HepG2 (cell line): ENCODE data around the gene DYNC2H1. TPM values are rescaled to one million over a fixed set of nuclear protein-coding genes. Genes with fewer than 3 reads are reported as not detected.
A peak's percentile ranks its signal among the peaks of the same experiment; 100 is the strongest.

Experiments used
- ATF5 ChIP-seq: sonication (generic); formaldehyde crosslinking; IDR thresholded peaks from 2 replicates; pipeline ENCODE4 v1.4.0; 2020; ENCODE audit warnings: mild to moderate bottlenecking, low read depth, missing genetic modification reagents
- CTCF ChIP-seq: sonication (generic); formaldehyde crosslinking; IDR thresholded peaks from 2 replicates; pipeline ENCODE4 v1.5.0; 2020; ENCODE audit warnings: mild to moderate bottlenecking, missing genetic modification reagents, moderate library complexity
- HDAC1 ChIP-seq: sonication (generic); formaldehyde crosslinking; IDR thresholded peaks from 2 replicates; pipeline ENCODE4 v1.5.1; 2020; ENCODE audit warnings: mild to moderate bottlenecking, missing genetic modification reagents
- KDM6A ChIP-seq: IDR thresholded peaks from 2 replicates; pipeline ENCODE4 v1.6.1; 2016; ENCODE audit warnings: low read depth
- MAZ ChIP-seq, 2 experiments: sonication (generic) in 1 of 2; formaldehyde crosslinking in 1 of 2; IDR thresholded peaks; 2 replicates each; pipeline versions ENCODE4 v1.5.0 to v1.6.1; 2012 to 2020; ENCODE audit warnings: low read depth in 2 of 2, mild to moderate bottlenecking in 2 of 2, borderline replicate concordance in 1 of 2, improper control_type of control experiment in 1 of 2, low read length in 1 of 2, missing genetic modification reagents in 1 of 2, moderate library complexity in 1 of 2
- RAD51 ChIP-seq: fragments of 450-650 bp; IDR thresholded peaks from 2 replicates; pipeline ENCODE4 v1.6.1; 2016; ENCODE audit warnings: borderline replicate concordance
- SPEN ChIP-seq: sonication (generic); formaldehyde crosslinking; IDR thresholded peaks from 2 replicates; pipeline ENCODE4 v1.5.1; 2020; ENCODE audit warnings: low read depth, mild to moderate bottlenecking, missing genetic modification reagents
- U2AF1 ChIP-seq: fragments of 200-400 bp; formaldehyde crosslinking; optimal IDR thresholded peaks from 2 replicates; pipeline ENCODE3; 2017; ENCODE audit warnings: mild to moderate bottlenecking, low read depth, low read length
- USF2 ChIP-seq, 2 experiments: sonication (generic) in 1 of 2; formaldehyde crosslinking in 1 of 2; IDR thresholded peaks; 2 replicates each; pipeline versions ENCODE4 v1.5.1 to v1.6.1; 2011 to 2020; ENCODE audit warnings: borderline replicate concordance in 1 of 2, low read depth in 1 of 2, low read length in 1 of 2, mild to moderate bottlenecking in 1 of 2, missing genetic modification reagents in 1 of 2, moderate library complexity in 1 of 2
- ZMAT3 ChIP-seq: sonication (generic); formaldehyde crosslinking; conservative IDR thresholded peaks from 2 replicates; pipeline ENCODE4 v1.7.0; 2021; ENCODE audit warnings: missing genetic modification reagents
- ZNF20 ChIP-seq: sonication (generic); formaldehyde crosslinking; IDR thresholded peaks from 2 replicates; pipeline ENCODE4 v1.4.0; 2020; ENCODE audit warnings: mild to moderate bottlenecking, moderate library complexity, missing genetic modification reagents
- ZNF296 ChIP-seq: sonication (generic); formaldehyde crosslinking; conservative IDR thresholded peaks from 2 replicates; pipeline ENCODE4 v1.5.0; 2020; ENCODE audit warnings: mild to moderate bottlenecking, missing genetic modification reagents
- ZNF597 ChIP-seq: sonication (generic); formaldehyde crosslinking; IDR thresholded peaks from 2 replicates; pipeline ENCODE4 v1.5.0; 2020; ENCODE audit warnings: missing genetic modification reagents
- ZXDC ChIP-seq: sonication (generic); formaldehyde crosslinking; IDR thresholded peaks from 2 replicates; pipeline ENCODE4 v1.5.0; 2020; ENCODE audit warnings: mild to moderate bottlenecking, missing genetic modification reagents
- polyA plus RNA-seq, 8 experiments: library from polyadenylated mRNA; depleted of rRNA in 3 of 8; stranded (reverse) in 7 of 8; unstranded in 1 of 8; fragments of >200 nt; fragmentation: Illumina TruSeq in 4 of 8; extraction: Trizol in 4 of 8; gene quantifications; 2 replicates each; pipeline versions ENCODE4 v1.2.1 to v1.2.3, GENCODE V29; 2011 to 2016; ENCODE audit warnings: low read depth in 4 of 8, missing spikeins in 1 of 8, mixed read lengths in 1 of 8; ENCODE audit not compliant: insufficient read depth in 1 of 8
- total RNA-seq, 5 experiments: library from RNA; depleted of rRNA; stranded (reverse); fragments of >200 nt; fragmentation: Illumina TruSeq; extraction: Trizol; gene quantifications; 2 replicates each; pipeline ENCODE4 v1.2.3, GENCODE V29; 2016; ENCODE audit warnings: low read depth in 1 of 5
- TF ChIP-seq, protein P1 (sequence below): sonication (generic); formaldehyde crosslinking; conservative IDR thresholded peaks from 2 replicates; pipeline ENCODE4 v1.8.1; 2023; ENCODE audit warnings: missing genetic modification reagents

Gene DYNC2H1
- total and polyA plus RNA-seq, 2 of the 13 experiments (the other 11 are each of a cell fraction or from before 2014, with no cell fraction given): 0.49 to 0.66 TPM

DNA sequence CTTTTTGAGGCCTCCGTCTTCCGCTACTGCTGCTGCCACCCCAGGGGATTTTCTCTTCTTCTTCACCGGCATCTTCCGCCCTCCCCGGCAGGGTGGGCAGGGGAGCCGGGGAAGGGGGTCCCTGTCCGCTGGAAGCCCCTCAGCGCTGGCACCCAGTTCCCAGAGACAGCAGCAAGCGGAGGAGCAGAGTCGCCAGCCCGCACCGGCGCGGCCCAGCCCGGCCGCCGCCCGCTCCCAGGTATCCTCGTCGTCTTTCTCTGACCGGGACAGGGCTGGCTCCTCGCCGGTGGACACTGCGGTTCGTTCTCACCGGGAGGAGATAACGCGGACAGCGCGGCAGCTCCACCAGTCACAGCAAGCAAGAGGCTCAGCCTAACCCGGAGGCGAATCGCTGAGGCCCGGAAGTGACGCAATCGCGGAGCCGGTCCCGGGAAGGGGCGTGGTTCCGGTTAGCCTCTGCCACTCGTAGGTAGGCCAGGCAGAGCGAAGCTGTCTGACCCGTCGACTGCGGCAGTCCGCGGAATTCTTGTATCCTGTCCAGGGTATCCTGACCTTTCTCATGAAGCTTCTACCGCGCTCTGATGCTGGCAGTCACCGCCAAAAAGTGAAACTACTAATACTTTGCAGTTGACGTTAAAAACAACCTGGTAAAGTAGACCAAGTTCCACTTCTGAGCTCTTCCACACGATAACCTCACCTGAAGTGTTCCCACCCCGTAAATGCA is 17.3 kb upstream of the DYNC2H1 start, which contains the start of gene DCUN1D5 (continued):
- TF ChIP-seq ZXDC (CRISPR knock-in tag): peak; percentile 40; the same call in 1 of the 2 replicates
- no peak for TF ChIP-seq U2AF1
- peak; percentile 73; the same call in 1 of the 2 replicates for TF ChIP-seq ZMAT3
- TF ChIP-seq ZNF296: no peak
- TF ChIP-seq ZNF597 (CRISPR knock-in tag): no peak
- no peak for TF ChIP-seq MAZ (IDR thresholded peaks at IDR 0.05; ENCODE audit: borderline replicate concordance, low read depth, low read length)
- TF ChIP-seq MAZ (CRISPR knock-in tag; IDR thresholded peaks at IDR 0.05; ENCODE audit: low read depth): peak; percentile 76
- TF ChIP-seq HDAC1 (CRISPR knock-in tag): peak; percentile 71; the same call in 1 of the 2 replicates
- peak; percentile 93 for TF ChIP-seq SPEN (CRISPR knock-in tag)
- TF ChIP-seq ATF5 (CRISPR knock-in tag): peak; percentile 56; the same call in 1 of the 2 replicates
- no peak for TF ChIP-seq RAD51
- TF ChIP-seq USF2 (IDR thresholded peaks at IDR 0.05; ENCODE audit: low read depth, low read length): no peak
- TF ChIP-seq USF2 (CRISPR knock-in tag; IDR thresholded peaks at IDR 0.05; ENCODE audit: borderline replicate concordance): no peak; the same call in 1 of the 2 replicates
- 0 out of 2 replicates have a peak, but pooled peaks have one; percentile 8 for TF ChIP-seq CTCF
- TF ChIP-seq KDM6A (CRISPR knock-in tag): no peak
- no peak for TF ChIP-seq ZNF20 (CRISPR knock-in tag)
- TF ChIP-seq, protein P1, sequence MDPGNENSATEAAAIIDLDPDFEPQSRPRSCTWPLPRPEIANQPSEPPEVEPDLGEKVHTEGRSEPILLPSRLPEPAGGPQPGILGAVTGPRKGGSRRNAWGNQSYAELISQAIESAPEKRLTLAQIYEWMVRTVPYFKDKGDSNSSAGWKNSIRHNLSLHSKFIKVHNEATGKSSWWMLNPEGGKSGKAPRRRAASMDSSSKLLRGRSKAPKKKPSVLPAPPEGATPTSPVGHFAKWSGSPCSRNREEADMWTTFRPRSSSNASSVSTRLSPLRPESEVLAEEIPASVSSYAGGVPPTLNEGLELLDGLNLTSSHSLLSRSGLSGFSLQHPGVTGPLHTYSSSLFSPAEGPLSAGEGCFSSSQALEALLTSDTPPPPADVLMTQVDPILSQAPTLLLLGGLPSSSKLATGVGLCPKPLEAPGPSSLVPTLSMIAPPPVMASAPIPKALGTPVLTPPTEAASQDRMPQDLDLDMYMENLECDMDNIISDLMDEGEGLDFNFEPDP (CRISPR knock-in tag): no peak
